HepG2 (cell line): ENCODE measurements around the gene PRR30. TPM values are rescaled to one million over a fixed set of nuclear protein-coding genes. Genes with fewer than 3 reads are reported as not detected.

Experiments used
- ISX ChIP-seq: sonication (generic); formaldehyde crosslinking; conservative IDR thresholded peaks from 2 replicates; pipeline ENCODE4 v1.5.0; 2020; ENCODE audit warnings: missing genetic modification reagents
- LBX2 ChIP-seq: sonication (generic); formaldehyde crosslinking; IDR thresholded peaks from 2 replicates; pipeline ENCODE4 v1.5.0; 2020; ENCODE audit warnings: missing genetic modification reagents, mild to moderate bottlenecking, borderline replicate concordance
- MTA1 ChIP-seq: sonication (generic); formaldehyde crosslinking; IDR thresholded peaks from 2 replicates; pipeline ENCODE4 v1.4.0; 2020; ENCODE audit warnings: missing genetic modification reagents, mild to moderate bottlenecking, borderline replicate concordance
- NFIC ChIP-seq: IDR thresholded peaks from 2 replicates; pipeline ENCODE4 v1.6.1; 2012; ENCODE audit warnings: mild to moderate bottlenecking, low read length, inconsistent platforms
- PCBP1 ChIP-seq: fragments of 200-400 bp; formaldehyde crosslinking; IDR thresholded peaks from 2 replicates; pipeline ENCODE4 v1.6.1; 2017; ENCODE audit warnings: mild to moderate bottlenecking, low read depth, low read length, borderline replicate concordance
- STAG1 ChIP-seq: sonication (generic); formaldehyde crosslinking; IDR thresholded peaks from 2 replicates; pipeline ENCODE4 v1.4.0; 2020; ENCODE audit warnings: missing genetic modification reagents
- STAT5B ChIP-seq: sonication (generic); formaldehyde crosslinking; IDR thresholded peaks from 2 replicates; pipeline ENCODE4 v1.4.0; 2020; ENCODE audit warnings: missing genetic modification reagents
- SUZ12 ChIP-seq: fragments of 150-350 bp; IDR thresholded peaks from 2 replicates; pipeline ENCODE4 v1.6.1; 2014; ENCODE audit warnings: low read depth, low read length
- ZBTB38 ChIP-seq: sonication (generic); formaldehyde crosslinking; IDR thresholded peaks from 2 replicates; pipeline ENCODE4 v1.5.1; 2020; ENCODE audit warnings: mild to moderate bottlenecking, missing genetic modification reagents
- ZNF12 ChIP-seq: sonication (generic); formaldehyde crosslinking; IDR thresholded peaks from 2 replicates; pipeline ENCODE4 v1.5.0; 2020; ENCODE audit warnings: missing genetic modification reagents
- ZNF564 ChIP-seq: sonication (generic); formaldehyde crosslinking; IDR thresholded peaks from 2 replicates; pipeline ENCODE4 v1.8.1; 2023; ENCODE audit warnings: mild to moderate bottlenecking, missing genetic modification reagents
- ZNF570 ChIP-seq: sonication (generic); formaldehyde crosslinking; IDR thresholded peaks from 2 replicates; pipeline ENCODE4 v1.4.0; 2020; ENCODE audit warnings: mild to moderate bottlenecking, missing genetic modification reagents, borderline replicate concordance
- ZNF616 ChIP-seq: sonication (generic); formaldehyde crosslinking; IDR thresholded peaks from 2 replicates; pipeline ENCODE4 v1.5.0; 2020; ENCODE audit warnings: low read depth, mild to moderate bottlenecking, missing genetic modification reagents
- ZNF777 ChIP-seq: sonication (generic); formaldehyde crosslinking; IDR thresholded peaks from 2 replicates; pipeline ENCODE4 v1.4.0; 2020; ENCODE audit warnings: missing genetic modification reagents
- ZNF792 ChIP-seq: IDR thresholded peaks from 2 replicates; pipeline ENCODE4 v1.6.1; 2016
- ZSCAN9 ChIP-seq: IDR thresholded peaks from 2 replicates; pipeline ENCODE4 v1.6.1; 2016; ENCODE audit warnings: borderline replicate concordance
- polyA plus RNA-seq, 8 experiments: library from polyadenylated mRNA; depleted of rRNA in 3 of 8; stranded (reverse) in 7 of 8; unstranded in 1 of 8; fragments of >200 nt; fragmentation: Illumina TruSeq in 4 of 8; extraction: Trizol in 4 of 8; gene quantifications; 2 replicates each; pipeline versions ENCODE4 v1.2.1 to v1.2.3, GENCODE V29; 2011 to 2016; ENCODE audit warnings: low read depth in 4 of 8, missing spikeins in 1 of 8, mixed read lengths in 1 of 8; ENCODE audit not compliant: insufficient read depth in 1 of 8
- total RNA-seq, 5 experiments: library from RNA; depleted of rRNA; stranded (reverse); fragments of >200 nt; fragmentation: Illumina TruSeq; extraction: Trizol; gene quantifications; 2 replicates each; pipeline ENCODE4 v1.2.3, GENCODE V29; 2016; ENCODE audit warnings: low read depth in 1 of 5
- TF ChIP-seq, protein P1 (sequence below): sonication (generic); formaldehyde crosslinking; IDR thresholded peaks from 2 replicates; pipeline ENCODE4 v1.4.0; 2020; ENCODE audit warnings: missing genetic modification reagents
- TF ChIP-seq, protein P2 (sequence below): sonication (generic); formaldehyde crosslinking; IDR thresholded peaks from 2 replicates; pipeline ENCODE4 v1.4.0; 2020; ENCODE audit warnings: missing genetic modification reagents
- TF ChIP-seq, protein P3 (sequence below): sonication (generic); formaldehyde crosslinking; IDR thresholded peaks from 2 replicates; pipeline ENCODE4 v1.5.0; 2020; ENCODE audit warnings: missing genetic modification reagents, mild to moderate bottlenecking, borderline replicate concordance
- TF ChIP-seq, protein P4 (sequence below): IDR thresholded peaks from 2 replicates; pipeline ENCODE4 v1.6.1; 2016; ENCODE audit warnings: mild to moderate bottlenecking, missing biosample characterization, missing genetic modification reagents

Gene PRR30
- total and polyA plus RNA-seq, 2 of the 13 experiments (the other 11 are each of a cell fraction or from before 2014, with no cell fraction given): not detected

- TF ChIP-seq, protein P1, sequence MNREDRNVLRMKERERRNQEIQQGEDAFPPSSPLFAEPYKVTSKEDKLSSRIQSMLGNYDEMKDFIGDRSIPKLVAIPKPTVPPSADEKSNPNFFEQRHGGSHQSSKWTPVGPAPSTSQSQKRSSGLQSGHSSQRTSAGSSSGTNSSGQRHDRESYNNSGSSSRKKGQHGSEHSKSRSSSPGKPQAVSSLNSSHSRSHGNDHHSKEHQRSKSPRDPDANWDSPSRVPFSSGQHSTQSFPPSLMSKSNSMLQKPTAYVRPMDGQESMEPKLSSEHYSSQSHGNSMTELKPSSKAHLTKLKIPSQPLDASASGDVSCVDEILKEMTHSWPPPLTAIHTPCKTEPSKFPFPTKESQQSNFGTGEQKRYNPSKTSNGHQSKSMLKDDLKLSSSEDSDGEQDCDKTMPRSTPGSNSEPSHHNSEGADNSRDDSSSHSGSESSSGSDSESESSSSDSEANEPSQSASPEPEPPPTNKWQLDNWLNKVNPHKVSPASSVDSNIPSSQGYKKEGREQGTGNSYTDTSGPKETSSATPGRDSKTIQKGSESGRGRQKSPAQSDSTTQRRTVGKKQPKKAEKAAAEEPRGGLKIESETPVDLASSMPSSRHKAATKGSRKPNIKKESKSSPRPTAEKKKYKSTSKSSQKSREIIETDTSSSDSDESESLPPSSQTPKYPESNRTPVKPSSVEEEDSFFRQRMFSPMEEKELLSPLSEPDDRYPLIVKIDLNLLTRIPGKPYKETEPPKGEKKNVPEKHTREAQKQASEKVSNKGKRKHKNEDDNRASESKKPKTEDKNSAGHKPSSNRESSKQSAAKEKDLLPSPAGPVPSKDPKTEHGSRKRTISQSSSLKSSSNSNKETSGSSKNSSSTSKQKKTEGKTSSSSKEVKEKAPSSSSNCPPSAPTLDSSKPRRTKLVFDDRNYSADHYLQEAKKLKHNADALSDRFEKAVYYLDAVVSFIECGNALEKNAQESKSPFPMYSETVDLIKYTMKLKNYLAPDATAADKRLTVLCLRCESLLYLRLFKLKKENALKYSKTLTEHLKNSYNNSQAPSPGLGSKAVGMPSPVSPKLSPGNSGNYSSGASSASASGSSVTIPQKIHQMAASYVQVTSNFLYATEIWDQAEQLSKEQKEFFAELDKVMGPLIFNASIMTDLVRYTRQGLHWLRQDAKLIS (CRISPR knock-in tag): no peak
- TF ChIP-seq STAT5B (CRISPR knock-in tag): no peak
- peak; percentile 90 for TF ChIP-seq ZBTB38
- no peak for TF ChIP-seq ZSCAN9
- TF ChIP-seq ZNF564 (CRISPR knock-in tag): no peak
- TF ChIP-seq ZNF570 (CRISPR knock-in tag): no peak
- TF ChIP-seq, protein P2, sequence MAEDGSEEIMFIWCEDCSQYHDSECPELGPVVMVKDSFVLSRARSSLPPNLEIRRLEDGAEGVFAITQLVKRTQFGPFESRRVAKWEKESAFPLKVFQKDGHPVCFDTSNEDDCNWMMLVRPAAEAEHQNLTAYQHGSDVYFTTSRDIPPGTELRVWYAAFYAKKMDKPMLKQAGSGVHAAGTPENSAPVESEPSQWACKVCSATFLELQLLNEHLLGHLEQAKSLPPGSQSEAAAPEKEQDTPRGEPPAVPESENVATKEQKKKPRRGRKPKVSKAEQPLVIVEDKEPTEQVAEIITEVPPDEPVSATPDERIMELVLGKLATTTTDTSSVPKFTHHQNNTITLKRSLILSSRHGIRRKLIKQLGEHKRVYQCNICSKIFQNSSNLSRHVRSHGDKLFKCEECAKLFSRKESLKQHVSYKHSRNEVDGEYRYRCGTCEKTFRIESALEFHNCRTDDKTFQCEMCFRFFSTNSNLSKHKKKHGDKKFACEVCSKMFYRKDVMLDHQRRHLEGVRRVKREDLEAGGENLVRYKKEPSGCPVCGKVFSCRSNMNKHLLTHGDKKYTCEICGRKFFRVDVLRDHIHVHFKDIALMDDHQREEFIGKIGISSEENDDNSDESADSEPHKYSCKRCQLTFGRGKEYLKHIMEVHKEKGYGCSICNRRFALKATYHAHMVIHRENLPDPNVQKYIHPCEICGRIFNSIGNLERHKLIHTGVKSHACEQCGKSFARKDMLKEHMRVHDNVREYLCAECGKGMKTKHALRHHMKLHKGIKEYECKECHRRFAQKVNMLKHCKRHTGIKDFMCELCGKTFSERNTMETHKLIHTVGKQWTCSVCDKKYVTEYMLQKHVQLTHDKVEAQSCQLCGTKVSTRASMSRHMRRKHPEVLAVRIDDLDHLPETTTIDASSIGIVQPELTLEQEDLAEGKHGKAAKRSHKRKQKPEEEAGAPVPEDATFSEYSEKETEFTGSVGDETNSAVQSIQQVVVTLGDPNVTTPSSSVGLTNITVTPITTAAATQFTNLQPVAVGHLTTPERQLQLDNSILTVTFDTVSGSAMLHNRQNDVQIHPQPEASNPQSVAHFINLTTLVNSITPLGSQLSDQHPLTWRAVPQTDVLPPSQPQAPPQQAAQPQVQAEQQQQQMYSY (CRISPR knock-in tag): no peak
- peak; percentile 25; the same call in 1 of the 2 replicates for TF ChIP-seq ZNF616 (CRISPR knock-in tag)
- TF ChIP-seq STAG1 (CRISPR knock-in tag): no peak
- peak; percentile 56; the same call in 1 of the 2 replicates for TF ChIP-seq MTA1
- no peak for TF ChIP-seq ZNF12 (CRISPR knock-in tag)
- no peak for TF ChIP-seq NFIC
- TF ChIP-seq ZNF792: no peak; the same call in 1 of the 2 replicates
- TF ChIP-seq ZNF777: peak; percentile 60; the same call in 1 of the 2 replicates
- TF ChIP-seq, protein P3, sequence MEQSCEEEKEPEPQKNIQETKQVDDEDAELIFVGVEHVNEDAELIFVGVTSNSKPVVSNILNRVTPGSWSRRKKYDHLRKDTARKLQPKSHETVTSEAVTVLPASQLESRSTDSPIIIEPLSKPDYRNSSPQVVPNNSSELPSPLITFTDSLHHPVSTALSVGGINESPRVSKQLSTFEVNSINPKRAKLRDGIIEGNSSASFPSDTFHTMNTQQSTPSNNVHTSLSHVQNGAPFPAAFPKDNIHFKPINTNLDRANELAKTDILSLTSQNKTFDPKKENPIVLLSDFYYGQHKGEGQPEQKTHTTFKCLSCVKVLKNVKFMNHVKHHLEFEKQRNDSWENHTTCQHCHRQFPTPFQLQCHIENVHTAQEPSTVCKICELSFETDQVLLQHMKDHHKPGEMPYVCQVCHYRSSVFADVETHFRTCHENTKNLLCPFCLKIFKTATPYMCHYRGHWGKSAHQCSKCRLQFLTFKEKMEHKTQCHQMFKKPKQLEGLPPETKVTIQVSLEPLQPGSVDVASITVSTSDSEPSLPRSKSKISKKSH (CRISPR knock-in tag): 0 out of 2 replicates have a peak, but pooled peaks have one; percentile 18
- TF ChIP-seq, protein P4, sequence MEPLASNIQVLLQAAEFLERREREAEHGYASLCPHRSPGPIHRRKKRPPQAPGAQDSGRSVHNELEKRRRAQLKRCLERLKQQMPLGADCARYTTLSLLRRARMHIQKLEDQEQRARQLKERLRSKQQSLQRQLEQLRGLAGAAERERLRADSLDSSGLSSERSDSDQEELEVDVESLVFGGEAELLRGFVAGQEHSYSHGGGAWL (CRISPR knock-in tag): no peak
- no peak for TF ChIP-seq PCBP1
- TF ChIP-seq ISX (CRISPR knock-in tag): no peak
- 0 out of 2 replicates have a peak, but pooled peaks have one; percentile 44 for TF ChIP-seq LBX2
- TF ChIP-seq SUZ12: no peak
Observed at GRCh38 chr2:27118525-27119329, 20.5 kb downstream of the PRR30 start, which contains the start of gene CGREF1 (continued).
